ENCODE measurements around the gene IRF9.

Gene IRF9

GRCh38 chr14:24164518-24164991 is 3.5 kb downstream of the IRF9 start:
- no peak for DNase-seq (ENCODE audit: low read depth)
- H3K4me3 ChIP-seq (ENCODE audit: control insufficient read depth, low read depth, low read length): no peak overlapping the region
- no peak for TF ChIP-seq CTCF (IDR thresholded peaks at IDR 0.05; ENCODE audit: control insufficient read depth, insufficient read depth, low read depth, low read length, missing control alignments)

- H3K4me3 ChIP-seq (ENCODE audit: control insufficient read depth, low read depth, low read length): no peak overlapping the region
- TF ChIP-seq CTCF (IDR thresholded peaks at IDR 0.05; ENCODE audit: control insufficient read depth, insufficient read depth, low read depth, low read length, missing control alignments): no peak
- DNase-seq (ENCODE audit: low read depth): no peak
Observed at GRCh38 chr14:24165785-24166184, 4.7 kb downstream of the IRF9 start.

- DNase-seq (ENCODE audit: low read depth): no peak
- TF ChIP-seq CTCF (IDR thresholded peaks at IDR 0.05; ENCODE audit: control insufficient read depth, insufficient read depth, low read depth, low read length, missing control alignments): no peak
- no peak overlapping the region for H3K4me3 ChIP-seq (ENCODE audit: control insufficient read depth, low read depth, low read length)
Observed at GRCh38 chr14:24167469-24168114, 6.5 kb downstream of the IRF9 start.

- DNase-seq (ENCODE audit: low read depth): no peak
- TF ChIP-seq CTCF (IDR thresholded peaks at IDR 0.05; ENCODE audit: control insufficient read depth, insufficient read depth, low read depth, low read length, missing control alignments): no peak
Observed at GRCh38 chr14:24171422-24172260, 10.6 kb downstream of the IRF9 start, which contains the start of gene REC8. TSS of gene REC8 (plus strand) at chr14:24172080. CDS start at chr14:24172553, 473 bp downstream.

GRCh38 chr14:24172261-24172860 is 11.3 kb downstream of the IRF9 start:
- H3K4me3 ChIP-seq (ENCODE audit: control insufficient read depth, low read depth, low read length): no peak overlapping the region
- no peak for TF ChIP-seq CTCF (IDR thresholded peaks at IDR 0.05; ENCODE audit: control insufficient read depth, insufficient read depth, low read depth, low read length, missing control alignments)
- DNase-seq (ENCODE audit: low read depth): no peak

More at GRCh38 chr14:24171422-24172260, 10.6 kb downstream of the IRF9 start, which contains the start of gene REC8:
- no peak within 1 kb of the TSS for H3K4me3 ChIP-seq (ENCODE audit: control insufficient read depth, low read depth, low read length)

- no peak for TF ChIP-seq CTCF (IDR thresholded peaks at IDR 0.05; ENCODE audit: control insufficient read depth, insufficient read depth, low read depth, low read length, missing control alignments)
- no peak overlapping the region for H3K4me3 ChIP-seq (ENCODE audit: control insufficient read depth, low read depth, low read length)
- no peak for DNase-seq (ENCODE audit: low read depth)
Observed at GRCh38 chr14:24172871-24173281, 11.8 kb downstream of the IRF9 start.

Measured in AG09309 (cell line).